HG02623 (cell line): ENCODE results near the gene CYP46A1.

ENCODE experiments used
- ATAC-seq: cut with Tn5 transposase; IDR thresholded peaks from one replicate; pipeline ENCODE4 v1.9.1; 2021; ENCODE audit warnings: moderate library complexity; ENCODE audit not compliant: unreplicated experiment

Gene CYP46A1

GRCh38 chr14:99727096-99727870 lies 43.2 kb downstream of the CYP46A1 start:
- ATAC-seq, result no peak

DNA sequence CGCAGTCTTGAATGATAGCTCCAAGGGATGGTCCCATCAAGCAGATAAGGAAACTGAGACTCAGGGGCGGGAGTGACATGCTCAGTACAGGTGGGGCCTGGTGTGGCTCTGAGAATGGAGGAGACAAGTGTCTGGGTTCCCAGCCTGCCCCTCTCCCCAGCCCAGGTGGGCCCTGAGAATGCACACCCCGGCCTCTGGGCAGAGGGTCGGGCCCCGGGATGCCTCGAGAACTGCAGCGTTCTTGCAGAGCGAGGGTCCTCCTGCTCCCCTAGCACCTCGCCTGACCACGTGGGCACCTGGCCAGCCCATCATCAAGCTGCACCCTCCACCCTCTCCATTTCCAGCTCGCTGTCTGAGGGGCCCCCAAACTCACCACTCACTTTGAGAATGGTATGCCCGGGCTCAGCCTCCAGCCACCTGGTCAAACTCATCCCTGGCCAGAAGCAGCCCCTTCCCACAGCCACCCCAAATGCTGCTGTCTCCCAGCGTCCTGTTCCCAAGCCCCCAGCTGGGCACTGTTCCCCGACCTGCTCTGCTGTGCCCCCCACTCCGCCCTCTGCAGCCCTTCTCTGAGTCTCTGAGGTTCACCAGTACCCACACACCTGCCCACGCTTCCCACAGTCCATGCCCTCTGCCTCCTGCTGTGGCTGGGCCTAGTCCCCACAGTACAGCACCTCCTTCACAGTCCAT lies 44.3 kb downstream of the CYP46A1 start:
- no peak for ATAC-seq

GRCh38 chr14:99728981-99729451 lies 44.9 kb downstream of the CYP46A1 start:
- no peak for ATAC-seq

DNA sequence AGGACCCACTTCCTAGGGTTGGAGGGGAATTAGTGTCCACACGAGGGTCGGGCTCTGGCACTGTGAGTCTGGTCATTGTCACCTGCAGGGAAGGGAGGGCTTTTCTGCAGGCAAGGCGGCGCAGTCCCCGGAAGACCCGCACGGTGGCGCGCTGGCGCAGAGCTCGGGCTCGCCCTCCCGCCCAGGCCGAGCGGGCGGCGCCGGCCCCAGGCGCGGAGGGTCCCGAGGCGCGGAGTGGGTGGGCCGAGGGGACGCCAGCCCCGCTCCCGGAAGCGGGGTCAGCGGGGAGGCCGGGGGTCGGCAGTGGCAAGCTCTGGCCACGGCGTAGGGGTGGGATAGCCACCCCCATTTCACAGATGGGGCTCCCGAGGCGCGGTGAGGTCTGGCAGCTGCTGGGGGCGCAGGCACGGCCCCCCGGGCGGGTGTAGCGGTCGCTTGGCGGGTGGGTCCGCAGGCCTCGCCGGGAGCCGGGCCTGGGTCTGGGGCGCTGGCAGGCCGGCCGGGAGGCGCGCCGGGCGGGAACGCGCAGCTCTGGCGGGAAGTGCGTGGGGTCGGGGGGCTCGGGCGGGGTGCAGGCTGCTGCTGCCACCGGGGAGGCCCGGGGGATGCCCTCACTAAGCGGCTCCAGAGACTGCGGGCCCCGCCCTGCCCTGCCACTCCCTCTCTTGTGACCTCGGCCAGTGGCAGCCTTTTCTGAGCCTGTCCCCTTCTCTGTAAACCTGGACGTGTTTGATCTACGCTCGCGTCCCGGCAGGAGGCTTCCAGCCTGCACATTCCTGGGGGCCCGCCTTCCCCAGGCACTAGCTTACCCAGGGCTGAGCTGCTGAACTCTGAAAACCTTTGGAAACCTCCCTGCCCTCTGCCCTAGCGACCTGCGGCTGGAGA lies 46.1 kb downstream of the CYP46A1 start:
- ATAC-seq, result peak; percentile 68

- no peak for ATAC-seq
Measured at GRCh38 chr14:99730876-99731546, 46.9 kb downstream of the CYP46A1 start.

GRCh38 chr14:99731547-99732435 lies 47.7 kb downstream of the CYP46A1 start:
- no peak for ATAC-seq

DNA sequence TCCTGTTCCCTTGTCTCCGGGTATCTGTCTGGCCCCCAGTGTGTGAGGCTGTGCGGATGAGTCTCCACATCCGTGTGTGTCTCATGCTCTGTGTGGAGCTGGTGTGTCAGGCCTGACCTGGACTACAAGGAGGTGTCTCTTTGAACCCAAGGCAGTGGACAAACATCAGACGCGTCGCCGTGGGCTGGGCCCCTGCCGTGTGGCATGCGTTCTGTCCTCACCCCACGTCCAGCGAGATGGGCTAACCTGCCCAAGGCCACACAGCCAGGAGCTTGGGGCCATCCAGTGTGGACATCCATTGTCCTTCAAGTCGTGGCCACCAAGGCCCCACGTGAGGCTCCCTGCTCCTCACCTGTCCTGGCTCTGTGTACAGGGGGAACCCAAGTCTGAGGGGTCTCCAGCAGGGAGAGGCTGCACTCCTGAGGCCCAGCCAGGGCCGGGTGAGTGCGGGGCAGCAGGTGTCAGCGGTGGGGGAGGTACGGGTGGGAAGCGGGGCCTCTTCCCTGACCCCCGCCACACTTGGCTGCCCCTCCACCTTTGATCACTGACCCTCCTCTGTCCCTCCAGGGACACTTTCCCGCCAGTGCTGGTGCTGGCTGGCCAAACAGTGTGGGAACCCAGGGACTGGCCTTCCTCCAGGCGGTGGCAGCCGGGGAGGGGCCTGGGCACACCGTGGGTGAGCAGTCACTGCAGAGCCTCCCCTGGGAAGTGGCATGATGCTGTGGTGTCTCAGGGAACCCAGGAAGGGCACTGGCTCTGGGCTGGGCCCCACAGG lies 48.5 kb downstream of the CYP46A1 start:
- ATAC-seq, result no peak

DNA sequence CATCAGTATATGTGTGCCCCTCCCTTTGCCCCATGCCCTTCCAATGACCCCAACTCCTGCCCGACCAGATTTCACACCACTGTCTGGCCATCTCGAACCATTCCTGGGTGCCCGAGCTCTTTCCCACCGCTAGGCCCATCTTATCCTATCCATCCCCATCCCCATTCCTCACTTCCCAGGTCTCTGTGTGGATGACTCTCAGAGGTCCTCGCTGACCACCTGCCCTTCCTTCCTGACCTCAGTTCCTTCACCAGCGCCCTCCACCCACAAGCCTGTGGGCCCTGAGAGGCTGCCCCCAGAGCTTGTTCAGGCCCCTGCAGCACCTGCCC lies 49.1 kb downstream of the CYP46A1 start:
- ATAC-seq, result no peak

- no peak for ATAC-seq
Measured at GRCh38 chr14:99733540-99734405, 49.7 kb downstream of the CYP46A1 start.

- no peak for ATAC-seq
Measured at GRCh38 chr14:99734406-99735051, 50.4 kb downstream of the CYP46A1 start.

DNA sequence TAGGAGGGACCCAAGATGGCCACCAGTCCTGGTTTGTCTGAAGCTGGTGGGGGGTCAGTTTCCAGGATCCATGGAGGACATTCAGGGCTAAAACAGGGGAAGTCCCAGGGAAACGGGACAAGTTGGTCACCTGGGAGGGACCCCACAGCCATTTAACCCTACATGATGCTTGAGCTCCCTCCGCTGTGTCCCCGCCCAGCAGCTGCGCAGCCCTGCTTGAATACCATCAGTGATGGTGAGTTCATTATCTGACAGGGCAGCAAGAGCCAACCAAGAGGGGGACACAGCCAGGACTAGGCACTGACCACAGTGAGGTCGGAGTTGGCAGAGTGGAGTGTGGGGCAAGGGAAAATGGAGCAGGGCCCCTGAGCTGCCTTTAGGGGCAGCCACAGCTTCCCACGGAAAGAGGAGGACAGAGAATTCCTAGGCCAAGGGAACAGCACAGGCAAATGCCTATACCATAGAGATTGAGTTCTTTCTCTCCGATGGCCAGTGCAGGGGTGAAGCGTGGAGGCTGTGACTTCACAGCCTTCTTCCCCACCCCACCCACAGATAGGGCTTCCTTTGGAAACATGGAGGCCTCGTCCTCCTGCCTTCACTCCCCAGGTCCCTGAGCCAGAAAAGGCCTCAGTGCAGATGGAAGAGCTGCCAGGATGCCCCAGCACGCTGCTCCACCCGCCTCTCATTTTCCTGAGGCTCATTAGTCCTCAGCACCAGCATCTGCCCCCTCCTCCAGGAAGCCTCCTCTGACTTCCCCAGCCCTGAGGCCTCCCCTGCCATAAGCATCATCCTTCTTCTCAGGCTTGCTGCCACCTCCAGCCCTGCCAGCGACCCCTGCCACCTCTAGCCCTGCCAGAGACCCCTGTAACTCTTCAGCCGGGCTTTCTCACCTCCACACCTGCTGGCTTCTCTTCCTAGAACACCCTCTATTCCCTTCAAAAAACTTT lies 51.4 kb downstream of the CYP46A1 start:
- no peak for ATAC-seq

GRCh38 chr14:99736603-99737371 lies 52.7 kb downstream of the CYP46A1 start:
- ATAC-seq, result no peak

GRCh38 chr14:99737451-99737951 lies 53.4 kb downstream of the CYP46A1 start:
- ATAC-seq, result no peak

DNA sequence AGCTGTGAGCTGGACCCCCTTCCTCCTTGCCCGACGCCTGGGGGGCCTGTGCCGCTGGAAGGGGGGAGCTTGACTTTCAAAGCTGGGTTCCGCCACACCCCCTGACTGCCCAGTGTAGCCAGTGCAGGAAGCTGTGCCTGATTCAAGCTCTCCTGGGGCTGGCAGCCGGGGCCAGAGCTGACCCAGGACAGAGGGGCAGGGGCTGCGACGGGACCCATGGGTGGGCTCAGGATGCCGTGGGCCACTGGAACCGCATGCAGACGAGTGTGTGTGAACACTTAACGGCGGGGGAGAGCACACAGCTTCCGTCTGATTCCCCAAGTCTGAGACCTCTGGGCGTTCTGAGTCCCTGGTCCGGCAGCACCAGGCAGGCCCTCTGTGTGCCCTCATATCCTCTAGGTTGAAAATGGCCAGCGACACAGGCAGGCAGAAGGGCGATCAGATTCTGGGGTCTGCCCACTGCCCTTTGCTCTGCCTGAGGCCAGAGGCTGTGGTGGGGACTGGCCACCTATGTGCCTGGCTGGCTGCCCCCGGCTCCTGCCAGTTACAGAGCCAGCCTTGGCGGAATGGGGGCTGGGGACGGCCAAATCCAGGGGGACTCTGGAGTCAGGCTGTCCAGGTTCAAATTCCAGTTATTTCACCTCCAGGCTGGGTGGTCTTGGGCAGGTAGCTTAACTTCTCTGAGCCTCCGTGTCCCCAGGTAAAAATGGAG lies 54.0 kb downstream of the CYP46A1 start:
- ATAC-seq, result no peak

DNA sequence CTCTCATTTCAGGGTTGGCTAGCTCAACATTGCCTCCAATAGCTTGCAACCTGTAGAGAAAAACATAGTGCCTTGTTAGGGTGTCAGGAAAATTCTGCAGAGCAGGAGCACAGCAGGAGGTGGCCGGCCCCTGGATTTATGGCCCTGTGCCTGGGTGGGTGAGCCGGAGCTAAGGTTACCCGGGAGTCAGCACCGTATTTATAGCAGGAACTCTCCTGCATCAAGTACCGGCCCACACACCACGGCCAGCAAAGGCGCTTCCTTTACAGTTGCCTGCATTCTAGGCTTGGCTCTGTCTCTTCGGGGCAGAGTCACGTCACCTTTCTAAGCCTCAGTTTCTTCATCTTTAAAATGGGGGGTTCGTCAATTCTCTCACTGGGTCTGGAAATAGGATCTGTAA lies 56.3 kb downstream of the CYP46A1 start:
- no peak for ATAC-seq
